Measurements from ENCODE around the gene SLC25A38. TPM values are rescaled to one million over a fixed set of nuclear protein-coding genes. Genes with fewer than 3 reads are reported as not detected.

SLC25A38 gene
- total RNA-seq = 40.0 and 43.1 TPM in 2 replicates

- no peaks in the 10 kb centered on the region for H3K9me3 Mint-ChIP-seq
- intact Hi-C loops (cut with micrococcal nuclease) = loop anchor here (1.0 to 10.0 kb wide), 7 partner anchors 22 to 1246 kb away; partner anchors contain the start of genes ACAA1, EXOG, GORASP1 and MYD88
- H3K27me3 Mint-ChIP-seq (ENCODE audit: insufficient read depth) = no peaks in the 10 kb centered on the region
- peaks cover 34% of the 10 kb centered on the region for H3K4me1 Mint-ChIP-seq (ENCODE audit: low read depth)
- peak within 1 kb of the TSS; percentile 94 for H3K4me3 Mint-ChIP-seq
- DNase-seq (ENCODE audit: low spot score) = peak; percentile 74
- peaks cover 15% of the 10 kb centered on the region for H3K36me3 Mint-ChIP-seq (ENCODE audit: low read depth)
- peak within 1 kb of the TSS; percentile 97 for H3K27ac Mint-ChIP-seq
These were observed at the start of gene SLC25A38 for GRCh38 chr3:39383045-39383880. Gene SLC25A38, plus strand, starts transcription at chr3:39383370. Its CDS starts 355 bp downstream, at chr3:39383725.

- no peak overlapping the region for H3K4me3 Mint-ChIP-seq
- H3K27me3 Mint-ChIP-seq (ENCODE audit: insufficient read depth) = peaks cover 4% of the 10 kb centered on the region
- H3K4me1 Mint-ChIP-seq (ENCODE audit: low read depth) = peaks cover 33% of the 10 kb centered on the region
- H3K9me3 Mint-ChIP-seq = no peaks in the 10 kb centered on the region
- no peak overlapping the region for H3K27ac Mint-ChIP-seq
- peaks cover 13% of the 10 kb centered on the region for H3K36me3 Mint-ChIP-seq (ENCODE audit: low read depth)
- intact Hi-C loops (cut with micrococcal nuclease) = no loop called here
- no peak for DNase-seq (ENCODE audit: low spot score)
These were observed 49.6 kb upstream of the SLC25A38 start for GRCh38 chr3:39333607-39334006.

GRCh38 chr3:39334205-39334604 is 49.0 kb upstream of the SLC25A38 start:
- DNase-seq (ENCODE audit: low spot score) = no peak
- no peak overlapping the region for H3K4me3 Mint-ChIP-seq
- no peak overlapping the region for H3K27ac Mint-ChIP-seq
- H3K9me3 Mint-ChIP-seq = no peaks in the 10 kb centered on the region
- H3K4me1 Mint-ChIP-seq (ENCODE audit: low read depth) = peaks cover 32% of the 10 kb centered on the region
- peaks cover 4% of the 10 kb centered on the region for H3K27me3 Mint-ChIP-seq (ENCODE audit: insufficient read depth)
- intact Hi-C loops (cut with micrococcal nuclease) = no loop called here
- peaks cover 16% of the 10 kb centered on the region for H3K36me3 Mint-ChIP-seq (ENCODE audit: low read depth)

- Mint-ChIP-seq H3K27ac (no peak overlapping the region), H3K9me3 (no peaks in the 10 kb centered on the region), H3K4me1 (ENCODE audit: low read depth) (peaks cover 9% of the 10 kb centered on the region), H3K36me3 (ENCODE audit: low read depth) (peaks cover 15% of the 10 kb centered on the region), H3K4me3 (no peak overlapping the region), H3K27me3 (ENCODE audit: insufficient read depth) (peaks cover 6% of the 10 kb centered on the region)
- DNase-seq (ENCODE audit: low spot score) = no peak
- intact Hi-C loops (cut with micrococcal nuclease) = no loop called here
These were observed 45.0 kb upstream of the SLC25A38 start for GRCh38 chr3:39338201-39338600.

- H3K4me1 Mint-ChIP-seq (ENCODE audit: low read depth) = peaks cover 15% of the 10 kb centered on the region
- H3K27me3 Mint-ChIP-seq (ENCODE audit: insufficient read depth) = peaks cover 6% of the 10 kb centered on the region
- H3K4me3 Mint-ChIP-seq = no peak overlapping the region
- intact Hi-C loops (cut with micrococcal nuclease) = no loop called here
- peaks cover 15% of the 10 kb centered on the region for H3K36me3 Mint-ChIP-seq (ENCODE audit: low read depth)
- DNase-seq (ENCODE audit: low spot score) = no peak
- no peaks in the 10 kb centered on the region for H3K9me3 Mint-ChIP-seq
- no peak overlapping the region for H3K27ac Mint-ChIP-seq
These were observed 44.1 kb upstream of the SLC25A38 start for GRCh38 chr3:39339086-39339485.

- H3K36me3 Mint-ChIP-seq (ENCODE audit: low read depth) = peaks cover 12% of the 10 kb centered on the region
- no peak overlapping the region for H3K4me3 Mint-ChIP-seq
- peaks cover 2% of the 10 kb centered on the region for H3K27me3 Mint-ChIP-seq (ENCODE audit: insufficient read depth)
- H3K27ac Mint-ChIP-seq = no peak overlapping the region
- no peak for DNase-seq (ENCODE audit: low spot score)
- intact Hi-C loops (cut with micrococcal nuclease) = loop anchor here (1.0 kb wide), 1 partner anchor 18 kb away; no protein-coding TSS in a partner anchor
- H3K4me1 Mint-ChIP-seq (ENCODE audit: low read depth) = peaks cover 38% of the 10 kb centered on the region
- no peaks in the 10 kb centered on the region for H3K9me3 Mint-ChIP-seq
These were observed 40.0 kb upstream of the SLC25A38 start for GRCh38 chr3:39343076-39343717.

- no peak overlapping the region for H3K27ac Mint-ChIP-seq
- no peak overlapping the region for H3K4me3 Mint-ChIP-seq
- peaks cover 2% of the 10 kb centered on the region for H3K27me3 Mint-ChIP-seq (ENCODE audit: insufficient read depth)
- no peaks in the 10 kb centered on the region for H3K9me3 Mint-ChIP-seq
- DNase-seq (ENCODE audit: low spot score) = no peak
- H3K4me1 Mint-ChIP-seq (ENCODE audit: low read depth) = peaks cover 38% of the 10 kb centered on the region
- intact Hi-C loops (cut with micrococcal nuclease) = loop anchor here (1.0 kb wide), 1 partner anchor 18 kb away; no protein-coding TSS in a partner anchor
- H3K36me3 Mint-ChIP-seq (ENCODE audit: low read depth) = peaks cover 11% of the 10 kb centered on the region
These were observed 39.4 kb upstream of the SLC25A38 start for GRCh38 chr3:39343760-39344159.

- no peak for DNase-seq (ENCODE audit: low spot score)
These were observed 38.3 kb upstream of the SLC25A38 start for GRCh38 chr3:39344746-39345344.

GRCh38 chr3:39346785-39347585 is 36.2 kb upstream of the SLC25A38 start:
- intact Hi-C loops (cut with micrococcal nuclease) = loop anchor here (1.0 to 2.0 kb wide), 2 partner anchors 19 to 32 kb away; no protein-coding TSS in a partner anchor
- H3K36me3 Mint-ChIP-seq (ENCODE audit: low read depth) = peaks cover 4% of the 10 kb centered on the region
- DNase-seq (ENCODE audit: low spot score) = no peak
- H3K27ac Mint-ChIP-seq = peak overlapping the region; percentile 4
- peak overlapping the region; percentile 15 for H3K4me3 Mint-ChIP-seq
- H3K4me1 Mint-ChIP-seq (ENCODE audit: low read depth) = peaks cover 62% of the 10 kb centered on the region
- H3K9me3 Mint-ChIP-seq = no peaks in the 10 kb centered on the region
- H3K27me3 Mint-ChIP-seq (ENCODE audit: insufficient read depth) = no peaks in the 10 kb centered on the region

More at GRCh38 chr3:39344746-39345344, 38.3 kb upstream of the SLC25A38 start:
- peaks cover 11% of the 10 kb centered on the region for H3K36me3 Mint-ChIP-seq (ENCODE audit: low read depth)
- no peak overlapping the region for H3K27ac Mint-ChIP-seq
- H3K4me1 Mint-ChIP-seq (ENCODE audit: low read depth) = peaks cover 49% of the 10 kb centered on the region
- no peaks in the 10 kb centered on the region for H3K9me3 Mint-ChIP-seq
- H3K4me3 Mint-ChIP-seq = no peak overlapping the region
- peaks cover 2% of the 10 kb centered on the region for H3K27me3 Mint-ChIP-seq (ENCODE audit: insufficient read depth)
- intact Hi-C loops (cut with micrococcal nuclease) = no loop called here

- Mint-ChIP-seq H3K36me3 (ENCODE audit: low read depth) (peaks cover 4% of the 10 kb centered on the region), H3K9me3 (peaks cover 3% of the 10 kb centered on the region), H3K27me3 (ENCODE audit: insufficient read depth) (no peaks in the 10 kb centered on the region), H3K27ac (peak overlapping the region; percentile 50), H3K4me3 (no peak overlapping the region), H3K4me1 (ENCODE audit: low read depth) (peaks cover 62% of the 10 kb centered on the region)
- intact Hi-C loops (cut with micrococcal nuclease) = loop anchor here (2.0 kb wide), 1 partner anchor 31 kb away; no protein-coding TSS in a partner anchor
- no peak for DNase-seq (ENCODE audit: low spot score)
These were observed 35.6 kb upstream of the SLC25A38 start for GRCh38 chr3:39347586-39347876.

GRCh38 chr3:39349080-39349479 is 34.1 kb upstream of the SLC25A38 start:
- no peak for DNase-seq (ENCODE audit: low spot score)
- H3K4me1 Mint-ChIP-seq (ENCODE audit: low read depth) = peaks cover 53% of the 10 kb centered on the region
- H3K9me3 Mint-ChIP-seq = peaks cover 4% of the 10 kb centered on the region
- peaks cover 6% of the 10 kb centered on the region for H3K36me3 Mint-ChIP-seq (ENCODE audit: low read depth)
- no peak overlapping the region for H3K4me3 Mint-ChIP-seq
- intact Hi-C loops (cut with micrococcal nuclease) = no loop called here
- H3K27me3 Mint-ChIP-seq (ENCODE audit: insufficient read depth) = no peaks in the 10 kb centered on the region
- no peak overlapping the region for H3K27ac Mint-ChIP-seq

GRCh38 chr3:39350714-39351113 is 32.5 kb upstream of the SLC25A38 start:
- Mint-ChIP-seq H3K27me3 (ENCODE audit: insufficient read depth) (no peaks in the 10 kb centered on the region), H3K36me3 (ENCODE audit: low read depth) (peaks cover 9% of the 10 kb centered on the region), H3K4me1 (ENCODE audit: low read depth) (peaks cover 54% of the 10 kb centered on the region), H3K4me3 (no peak overlapping the region), H3K27ac (no peak overlapping the region), H3K9me3 (peaks cover 4% of the 10 kb centered on the region)
- DNase-seq (ENCODE audit: low spot score) = no peak
- intact Hi-C loops (cut with micrococcal nuclease) = no loop called here

Measured in activated T-helper 1 cell treated with anti-CD3 and anti-CD28 coated beads, Interleukin-12 subunit alpha, Interleukin-12 subunit beta, Interleukin-2, Interleukin-4 antibody, amounts not matched to agents 30 ng/mL and 10 ng/mL and 1 ng/mL, durations not matched to agents 14 hours and 24 hours and 36 hours (primary cell).